C1 segment of cervical spinal cord (tissue), 14 donors: Measurements from ENCODE around the gene RAD23A.

Source experiments
- DNase-seq, 14 donors: peaks; one replicate each; lab custom pipeline; 2025; lab: John Stamatoyannopoulos, UW

RAD23A gene

GRCh38 chr19:12984683-12985048 is 39.0 kb downstream of the RAD23A start:
- DNase-seq = peak in 1 of 14 donors; percentile 63

- peak in 11 of 14 donors; percentile 22 to 88 (median 79) for DNase-seq
These were observed 39.6 kb downstream of the RAD23A start for GRCh38 chr19:12985049-12985776.

GRCh38 chr19:12986726-12987125 is 41.1 kb downstream of the RAD23A start:
- no peak for DNase-seq

- no peak for DNase-seq
These were observed 41.5 kb downstream of the RAD23A start for GRCh38 chr19:12987190-12987589.

GRCh38 chr19:12987781-12988180 is 42.1 kb downstream of the RAD23A start:
- DNase-seq = no peak

- DNase-seq = no peak
These were observed 44.8 kb downstream of the RAD23A start for GRCh38 chr19:12990431-12990830.

- DNase-seq = no peak
These were observed 45.2 kb downstream of the RAD23A start for GRCh38 chr19:12990853-12991252.

- DNase-seq = no peak
These were observed 45.6 kb downstream of the RAD23A start for GRCh38 chr19:12991296-12991695.

GRCh38 chr19:12992729-12993128 is 47.1 kb downstream of the RAD23A start:
- DNase-seq = no peak

GRCh38 chr19:12993562-12993961 is 47.9 kb downstream of the RAD23A start:
- no peak for DNase-seq

GRCh38 chr19:12994701-12995595 is 49.3 kb downstream of the RAD23A start, which contains the start of gene NFIX:
TSS of gene NFIX (plus strand) at chr19:12995475. CDS start at chr19:12995838, 363 bp downstream.
- DNase-seq = peak in 4 of 14 donors; percentile 25 to 58 (median 38)

- peak in 2 of 14 donors; percentile 44 to 50 for DNase-seq
These were observed 50.1 kb downstream of the RAD23A start for GRCh38 chr19:12995596-12996405.

GRCh38 chr19:12996406-12997094 is 50.9 kb downstream of the RAD23A start:
- peak in 3 of 14 donors; percentile 49 to 55 (median 54) for DNase-seq

- no peak for DNase-seq
These were observed 51.7 kb downstream of the RAD23A start for GRCh38 chr19:12997179-12997966.

- DNase-seq = no peak
These were observed 52.6 kb downstream of the RAD23A start for GRCh38 chr19:12997967-12998940.

- DNase-seq = no peak
These were observed 55.5 kb downstream of the RAD23A start for GRCh38 chr19:13001166-13001501.

- DNase-seq = peak in 11 of 14 donors; percentile 48 to 93 (median 87)
These were observed 56.0 kb downstream of the RAD23A start for GRCh38 chr19:13001502-13002165.

- peak; percentile 48 to 99 (median 89) for DNase-seq
These were observed 56.7 kb downstream of the RAD23A start for GRCh38 chr19:13002166-13002898.
